ENCODE results near the gene SIL1.

DNA sequence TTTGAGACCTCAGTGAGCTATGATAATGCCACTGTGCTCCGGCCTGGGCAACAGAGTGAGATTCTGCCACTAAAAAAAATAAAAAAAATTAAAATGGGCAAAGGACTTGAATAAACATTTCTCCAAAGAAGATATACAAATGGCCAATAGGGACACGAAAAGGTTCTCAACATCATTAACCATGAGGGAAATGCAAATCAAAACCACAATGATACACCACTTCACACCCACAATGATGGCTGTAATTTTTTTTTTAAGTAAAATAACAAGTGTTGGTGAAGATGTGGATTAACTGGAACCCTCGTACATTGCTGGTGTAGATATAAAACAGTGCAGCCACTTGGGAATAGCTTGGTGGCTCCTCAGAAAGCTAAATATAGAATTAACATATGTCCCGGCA is 68.0 kb downstream of the SIL1 start:
- TF ChIP-seq POLR2AphosphoS5 (IDR thresholded peaks at IDR 0.05; ENCODE audit: low read depth, low read length) (no peak), EP300 (IDR thresholded peaks at IDR 0.05; ENCODE audit: borderline replicate concordance in 1 of 2, low read depth in 2 of 2, low read length in 2 of 2) (no peak), NRF1 (IDR thresholded peaks at IDR 0.05; ENCODE audit: low read depth, low read length) (no peak), CBX8 (IDR thresholded peaks at IDR 0.05; ENCODE audit: borderline replicate concordance, low read depth, low read length) (no peak), KDM5A (IDR thresholded peaks at IDR 0.05; ENCODE audit: low read length) (no peak), YY1 (IDR thresholded peaks at IDR 0.05; ENCODE audit: low read depth, low read length) (no peak)
- TF ChIP-seq, protein P1, sequence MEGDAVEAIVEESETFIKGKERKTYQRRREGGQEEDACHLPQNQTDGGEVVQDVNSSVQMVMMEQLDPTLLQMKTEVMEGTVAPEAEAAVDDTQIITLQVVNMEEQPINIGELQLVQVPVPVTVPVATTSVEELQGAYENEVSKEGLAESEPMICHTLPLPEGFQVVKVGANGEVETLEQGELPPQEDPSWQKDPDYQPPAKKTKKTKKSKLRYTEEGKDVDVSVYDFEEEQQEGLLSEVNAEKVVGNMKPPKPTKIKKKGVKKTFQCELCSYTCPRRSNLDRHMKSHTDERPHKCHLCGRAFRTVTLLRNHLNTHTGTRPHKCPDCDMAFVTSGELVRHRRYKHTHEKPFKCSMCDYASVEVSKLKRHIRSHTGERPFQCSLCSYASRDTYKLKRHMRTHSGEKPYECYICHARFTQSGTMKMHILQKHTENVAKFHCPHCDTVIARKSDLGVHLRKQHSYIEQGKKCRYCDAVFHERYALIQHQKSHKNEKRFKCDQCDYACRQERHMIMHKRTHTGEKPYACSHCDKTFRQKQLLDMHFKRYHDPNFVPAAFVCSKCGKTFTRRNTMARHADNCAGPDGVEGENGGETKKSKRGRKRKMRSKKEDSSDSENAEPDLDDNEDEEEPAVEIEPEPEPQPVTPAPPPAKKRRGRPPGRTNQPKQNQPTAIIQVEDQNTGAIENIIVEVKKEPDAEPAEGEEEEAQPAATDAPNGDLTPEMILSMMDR (IDR thresholded peaks at IDR 0.05; ENCODE audit: control extremely low read depth in 1 of 3, insufficient read depth in 1 of 3, low read depth in 1 of 3, low read length in 3 of 3) = no peak
- TF ChIP-seq, protein P2, sequence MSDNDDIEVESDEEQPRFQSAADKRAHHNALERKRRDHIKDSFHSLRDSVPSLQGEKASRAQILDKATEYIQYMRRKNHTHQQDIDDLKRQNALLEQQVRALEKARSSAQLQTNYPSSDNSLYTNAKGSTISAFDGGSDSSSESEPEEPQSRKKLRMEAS (IDR thresholded peaks at IDR 0.05) = no peak
- TF ChIP-seq, protein P3, sequence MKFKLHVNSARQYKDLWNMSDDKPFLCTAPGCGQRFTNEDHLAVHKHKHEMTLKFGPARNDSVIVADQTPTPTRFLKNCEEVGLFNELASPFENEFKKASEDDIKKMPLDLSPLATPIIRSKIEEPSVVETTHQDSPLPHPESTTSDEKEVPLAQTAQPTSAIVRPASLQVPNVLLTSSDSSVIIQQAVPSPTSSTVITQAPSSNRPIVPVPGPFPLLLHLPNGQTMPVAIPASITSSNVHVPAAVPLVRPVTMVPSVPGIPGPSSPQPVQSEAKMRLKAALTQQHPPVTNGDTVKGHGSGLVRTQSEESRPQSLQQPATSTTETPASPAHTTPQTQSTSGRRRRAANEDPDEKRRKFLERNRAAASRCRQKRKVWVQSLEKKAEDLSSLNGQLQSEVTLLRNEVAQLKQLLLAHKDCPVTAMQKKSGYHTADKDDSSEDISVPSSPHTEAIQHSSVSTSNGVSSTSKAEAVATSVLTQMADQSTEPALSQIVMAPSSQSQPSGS (IDR thresholded peaks at IDR 0.05; ENCODE audit: low read length) = no peak
